ENCODE data around the gene NDUFA8.
A peak's percentile ranks its signal among the peaks of the same experiment; 100 is the strongest.

Gene NDUFA8

GRCh38 chr9:122097679-122098315 is 61.8 kb downstream of the NDUFA8 start:
- DNase-seq (ENCODE audit: low spot score): peak; percentile 6

DNA sequence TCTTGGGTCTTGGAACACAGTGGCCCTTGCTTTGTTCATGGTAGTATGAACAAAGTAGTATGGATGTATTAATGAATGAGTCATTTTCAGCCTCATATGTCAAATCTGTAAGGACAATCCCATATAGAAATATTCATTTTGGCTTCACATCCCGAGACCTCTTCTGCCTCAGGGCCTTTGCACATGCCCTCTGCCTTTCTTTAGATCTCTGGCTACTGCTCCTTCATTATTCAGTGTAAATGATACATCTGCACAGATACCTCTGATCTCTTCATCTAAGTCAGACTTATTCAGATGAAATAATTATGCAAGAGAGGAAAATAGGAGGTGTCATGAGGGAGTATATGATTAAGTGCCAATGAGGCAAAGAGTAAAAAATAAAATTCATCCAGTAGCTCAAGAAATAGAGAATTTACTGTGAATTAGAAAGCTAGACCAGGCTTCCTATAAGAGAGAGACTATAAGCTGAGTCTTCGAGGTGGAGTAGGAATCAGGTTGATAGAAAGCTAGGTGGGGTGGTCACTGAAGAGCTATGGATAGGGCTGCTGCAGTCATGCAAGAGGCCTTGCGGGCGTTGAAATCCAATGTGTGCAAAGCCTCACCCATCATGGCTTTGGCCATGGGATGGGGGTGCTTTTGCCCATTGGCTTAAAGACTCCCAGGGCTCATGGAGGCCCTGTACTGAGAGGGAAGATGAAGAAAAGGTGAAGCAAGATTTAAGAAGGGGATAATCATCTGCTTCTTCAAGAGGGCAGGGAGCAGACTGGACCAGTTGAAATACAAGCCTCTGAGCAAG is 62.8 kb downstream of the NDUFA8 start:
- DNase-seq (ENCODE audit: low spot score): peak; percentile 34

- peak; percentile 68 for DNase-seq (ENCODE audit: low spot score)
Measured at GRCh38 chr9:122095010-122095767, 64.4 kb downstream of the NDUFA8 start.

Data from ecto neural progenitor cell (in vitro differentiated cells).